ENCODE results near the gene HOXD11. TPM values are rescaled to one million over a fixed set of nuclear protein-coding genes. Genes with fewer than 3 reads are reported as not detected.

Gene HOXD11
- total and polyA plus RNA-seq, 9 of the 15 experiments (the other 6 are each of a cell fraction or from before 2014, with no cell fraction given), result not detected

- no peak for TF ChIP-seq PBX2 (CRISPR knock-in tag; IDR thresholded peaks at IDR 0.05; ENCODE audit: low read depth)
- no peak for TF ChIP-seq PBX2 (tag; conservative IDR thresholded peaks at IDR 0.05; ENCODE audit: low read depth)
- no peak for TF ChIP-seq ARID4B (CRISPR knock-in tag; IDR thresholded peaks at IDR 0.05)
- no peak for TF ChIP-seq KLF6 (CRISPR knock-in tag; IDR thresholded peaks at IDR 0.05; ENCODE audit: borderline replicate concordance)
- TF ChIP-seq ZNF507 (tag; conservative IDR thresholded peaks at IDR 0.05), result no peak
- TF ChIP-seq CHD4 (IDR thresholded peaks at IDR 0.05; ENCODE audit: insufficient read depth, insufficient replicate concordance, low read depth, low read length, poor library complexity, severe bottlenecking), result no peak
- TF ChIP-seq SIRT6 (IDR thresholded peaks at IDR 0.05; ENCODE audit: low read depth, low read length), result no peak
- no peak for TF ChIP-seq PTRF (tag; IDR thresholded peaks at IDR 0.05)
- TF ChIP-seq ZNF134 (CRISPR knock-in tag; conservative IDR thresholded peaks at IDR 0.05), result no peak
- TF ChIP-seq PYGO2 (tag; IDR thresholded peaks at IDR 0.05), result no peak
- TF ChIP-seq MLX (CRISPR knock-in tag; conservative IDR thresholded peaks at IDR 0.05), result no peak
These were observed 26.3 kb downstream of the HOXD11 start (continued) for GRCh38 chr2:176133389-176133788.

All from K562 (cell line).